CD4-positive, alpha-beta T cell treated with Interleukin-10 for 1 hour (primary cell): ENCODE data around the gene ZNF446.
"Not testable (repeated sequence)": the region's sequence is repeated elsewhere in the genome, so short reads cannot be mapped to it uniquely, and the experiment has no call there.

Source experiments
- DNase-seq: peaks from one replicate; pipeline ENCODE4 v3.0.0-alpha.2; 2020

Gene ZNF446

DNA sequence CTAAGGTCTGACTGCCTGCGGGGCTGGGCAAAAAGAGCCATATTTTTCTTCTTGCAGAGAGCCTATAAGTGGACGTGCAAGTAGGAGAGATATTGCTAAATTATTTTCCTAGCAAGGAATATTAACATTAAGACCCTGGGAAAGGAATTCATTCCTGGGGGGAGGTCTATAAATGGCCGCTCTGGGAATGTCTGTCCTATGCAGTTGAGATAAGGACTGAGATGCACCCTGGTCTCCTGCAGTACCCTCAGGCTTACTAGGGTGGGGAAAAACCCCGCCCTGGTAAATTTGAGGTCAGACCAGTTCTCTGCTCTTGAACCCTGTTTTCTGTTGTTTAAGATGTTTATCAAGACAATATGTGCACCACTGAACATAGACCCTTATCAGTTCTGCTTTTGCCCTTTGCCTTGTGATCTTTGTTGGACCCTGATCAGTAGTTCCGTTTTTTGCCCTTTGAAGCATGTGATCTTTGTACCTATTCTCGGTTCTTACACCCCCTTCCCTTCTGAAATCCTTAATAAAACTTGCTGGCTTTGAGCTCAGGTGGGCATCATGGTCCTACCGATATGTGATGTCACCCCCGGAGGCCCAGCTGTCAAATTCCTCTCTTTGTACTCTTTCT is 31.6 kb downstream of the ZNF446 start:
- DNase-seq = not testable (repeated sequence)

DNA sequence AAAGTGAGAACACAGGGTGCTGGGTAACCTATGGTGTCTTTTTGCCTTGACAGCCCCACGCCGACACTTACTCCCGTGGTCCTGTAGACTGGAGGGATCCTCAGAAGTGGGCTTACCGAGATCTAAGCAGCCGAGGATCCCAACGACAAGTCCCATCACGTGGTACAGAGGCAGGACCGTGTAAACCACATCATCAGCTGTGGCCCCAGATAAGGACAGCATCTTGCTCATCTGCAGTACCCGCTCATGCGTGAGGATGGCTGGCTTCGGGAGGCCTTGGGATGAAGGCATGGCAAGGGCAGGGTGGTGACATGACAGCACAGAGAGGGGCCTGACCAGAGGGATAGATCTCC is 33.6 kb downstream of the ZNF446 start:
- DNase-seq = no peak

DNA sequence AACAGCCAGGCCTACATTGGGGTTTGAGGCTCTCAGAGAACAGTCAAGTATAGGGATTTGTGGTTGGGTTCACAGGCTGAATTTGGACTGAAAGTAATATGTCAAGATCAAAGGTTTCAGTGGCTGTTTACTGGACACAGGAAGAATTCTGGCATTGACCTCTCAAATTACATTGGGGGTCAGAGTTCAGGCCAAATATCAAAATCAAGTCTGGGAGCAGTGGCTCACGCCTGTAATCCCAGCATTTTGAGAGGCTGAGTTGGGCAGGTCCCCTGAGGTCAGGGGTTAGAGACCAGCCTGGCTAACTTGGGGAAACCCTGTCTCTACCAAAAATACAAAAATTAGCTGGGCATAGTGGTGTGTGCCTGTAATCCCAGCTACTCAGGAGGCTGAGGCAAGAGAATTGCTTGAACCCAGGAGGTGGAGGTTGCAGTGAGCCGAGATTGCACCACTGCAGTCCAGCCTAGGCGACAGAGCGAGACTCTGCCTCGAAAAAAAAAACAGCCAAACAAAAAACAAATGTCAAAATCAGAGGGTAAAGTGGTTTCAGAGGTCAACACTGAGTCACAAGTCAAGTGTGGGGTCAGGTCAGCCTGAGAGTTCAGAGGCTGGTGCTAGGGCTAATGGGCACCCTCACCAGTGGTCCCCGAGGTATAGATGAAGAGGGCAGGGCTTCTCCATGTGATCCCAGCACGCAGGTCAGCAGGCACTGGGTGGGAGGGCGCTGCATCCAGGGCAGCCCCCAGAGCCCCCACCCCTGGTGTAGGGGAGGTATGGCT is 34.1 kb downstream of the ZNF446 start:
- no peak for DNase-seq

DNA sequence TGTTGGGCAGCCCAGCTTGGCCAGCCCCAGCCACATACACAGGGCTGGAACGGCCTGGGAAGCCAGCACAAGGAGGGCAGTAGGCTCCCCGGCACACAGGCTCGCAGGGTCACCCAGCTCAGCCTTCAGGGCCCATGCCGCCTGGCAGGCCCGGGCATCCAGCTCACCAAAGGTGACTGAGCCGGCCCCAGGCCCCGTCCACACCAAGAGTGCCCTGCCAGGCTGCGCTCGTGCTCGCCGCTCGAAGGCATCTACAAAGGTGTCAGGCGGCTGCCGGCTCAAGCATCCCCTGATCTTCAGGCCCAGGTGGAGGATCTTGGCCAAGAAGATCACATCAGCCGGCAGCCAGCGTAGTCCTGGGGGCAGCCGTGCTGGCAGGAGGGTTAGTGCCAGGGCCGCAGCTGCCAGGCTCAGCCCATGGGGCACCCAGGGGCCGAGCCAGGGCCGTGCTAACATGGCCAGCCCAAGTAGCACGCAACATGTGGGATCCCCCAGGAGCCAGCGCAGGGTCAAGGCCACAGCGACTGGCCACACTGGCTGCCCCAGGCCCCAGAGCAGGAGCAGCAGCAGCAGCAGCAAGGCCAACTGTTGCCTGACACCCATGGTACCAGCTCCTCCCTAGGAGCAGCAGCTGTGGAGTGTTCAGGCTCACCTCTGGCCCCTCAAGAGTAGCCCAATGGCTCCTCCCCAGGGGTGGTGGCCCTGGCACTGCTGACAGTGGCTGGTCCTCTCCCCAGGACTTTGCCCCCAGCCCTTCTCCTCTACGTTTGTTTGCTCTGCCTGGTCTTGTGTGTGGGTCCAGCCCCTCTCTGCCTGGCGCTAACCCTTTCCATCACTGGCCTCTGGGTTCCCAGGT is 35.4 kb downstream of the ZNF446 start, which contains the start of gene SLC27A5:
TSS of gene SLC27A5 (minus strand) at position 640 of the 856 bp plus-strand sequence. CDS start at position 603, 37 bp downstream.
- no peak for DNase-seq

DNA sequence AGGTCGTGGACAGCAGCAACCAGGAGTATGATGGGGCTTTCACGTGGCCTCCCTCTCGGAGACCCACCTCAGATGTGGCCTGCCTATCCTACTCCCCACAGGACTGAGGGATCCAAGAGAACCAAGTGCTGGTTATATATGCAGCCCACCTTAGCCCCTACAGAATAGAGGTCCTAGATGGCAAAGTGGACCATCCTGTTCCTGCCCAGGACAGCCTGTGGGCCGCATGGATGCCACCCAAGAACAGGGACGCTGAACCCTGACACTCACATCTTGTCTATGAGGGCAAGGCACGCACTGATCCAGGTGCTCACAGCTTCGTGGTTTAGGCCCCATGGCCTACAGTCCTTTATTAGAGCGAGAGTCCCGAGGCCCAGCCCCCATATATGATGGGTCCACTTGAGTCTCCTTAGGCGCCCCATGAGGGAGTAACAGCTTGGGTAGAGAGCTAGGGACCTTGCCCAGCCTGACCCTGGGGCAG is 37.1 kb downstream of the ZNF446 start:
- no peak for DNase-seq

DNA sequence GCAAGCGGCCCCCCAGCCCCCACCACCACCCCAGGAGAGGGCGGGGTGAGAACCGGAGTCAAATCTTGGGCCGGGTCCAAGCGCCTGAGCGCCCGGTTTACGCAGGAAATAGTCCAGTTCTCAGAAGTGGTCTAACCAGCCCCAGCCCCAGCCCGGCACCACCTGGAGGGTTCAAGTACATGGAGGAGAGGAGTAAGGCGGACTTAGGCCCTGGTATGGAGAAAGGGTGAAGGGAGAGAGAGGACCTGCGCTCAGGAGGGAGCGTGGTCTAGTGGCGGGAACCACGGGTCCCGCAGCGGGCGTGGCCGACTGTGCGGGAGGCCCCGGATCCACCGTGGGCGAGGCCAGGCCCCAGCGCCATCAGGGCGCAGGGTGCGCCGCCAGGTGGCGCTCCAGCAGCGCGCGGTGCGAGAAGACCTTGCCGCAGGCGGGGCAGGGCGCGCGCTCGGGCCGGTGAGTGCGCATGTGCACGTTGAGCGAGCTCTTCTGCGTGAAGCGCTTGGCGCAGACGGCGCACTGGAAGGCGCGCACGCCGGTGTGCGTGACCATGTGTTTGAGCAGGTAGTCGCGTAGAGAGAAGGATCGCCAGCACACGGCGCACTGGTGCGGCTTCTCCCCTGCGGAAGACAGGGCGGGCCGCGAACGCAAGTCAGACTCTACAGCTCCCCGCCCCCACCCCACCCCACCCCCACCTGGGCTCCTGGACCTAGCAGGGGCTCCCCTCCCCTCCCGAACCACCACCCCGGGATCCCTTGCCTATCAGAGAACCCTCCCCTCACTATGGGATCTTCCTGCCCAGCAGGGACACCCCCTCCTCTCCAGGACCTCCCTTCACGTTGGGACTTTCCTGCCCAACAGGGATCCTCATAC is 37.8 kb downstream of the ZNF446 start:
- peak; percentile 94 for DNase-seq

DNA sequence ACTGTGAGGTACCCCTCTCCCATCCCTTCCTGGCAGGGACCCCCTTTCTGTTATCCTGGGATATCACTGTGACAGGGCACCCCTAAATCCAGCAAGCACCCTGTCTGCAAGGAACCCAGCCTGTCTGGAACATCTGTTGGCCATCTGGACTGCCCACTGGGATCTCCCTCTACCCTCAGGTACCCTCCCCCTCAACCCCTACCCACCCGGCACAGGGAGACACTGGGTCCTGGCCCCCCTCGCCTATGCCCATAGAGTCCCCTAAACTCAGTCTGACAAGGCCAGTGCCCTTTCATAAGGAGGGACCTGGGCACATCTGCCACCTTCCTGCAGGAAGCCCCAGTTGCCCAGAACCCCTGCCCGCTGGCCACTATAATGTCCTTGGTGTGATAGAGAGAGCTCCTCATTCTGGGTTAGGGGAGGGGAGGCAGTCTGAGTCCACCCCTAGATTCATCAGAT is 38.4 kb downstream of the ZNF446 start:
- DNase-seq = no peak

DNA sequence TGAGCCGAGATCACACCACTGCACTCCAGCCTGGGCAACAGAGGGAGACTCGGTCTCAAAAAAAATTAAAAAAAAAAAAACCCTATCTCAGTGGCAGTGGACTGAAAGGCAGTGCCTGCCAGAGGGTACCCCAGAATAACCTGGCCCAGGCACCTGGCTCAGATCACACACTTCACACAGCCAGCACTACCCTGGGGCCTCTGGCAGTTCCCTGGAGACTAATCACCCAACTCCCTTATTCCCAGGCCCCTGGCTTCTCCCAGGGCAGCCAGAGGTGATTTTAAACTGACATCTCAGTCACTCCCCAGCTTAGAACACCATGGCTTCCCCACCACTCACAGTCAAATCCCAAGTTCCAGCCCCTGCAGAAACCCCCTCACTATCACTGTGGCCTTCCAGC is 39.1 kb downstream of the ZNF446 start:
- DNase-seq = no peak

DNA sequence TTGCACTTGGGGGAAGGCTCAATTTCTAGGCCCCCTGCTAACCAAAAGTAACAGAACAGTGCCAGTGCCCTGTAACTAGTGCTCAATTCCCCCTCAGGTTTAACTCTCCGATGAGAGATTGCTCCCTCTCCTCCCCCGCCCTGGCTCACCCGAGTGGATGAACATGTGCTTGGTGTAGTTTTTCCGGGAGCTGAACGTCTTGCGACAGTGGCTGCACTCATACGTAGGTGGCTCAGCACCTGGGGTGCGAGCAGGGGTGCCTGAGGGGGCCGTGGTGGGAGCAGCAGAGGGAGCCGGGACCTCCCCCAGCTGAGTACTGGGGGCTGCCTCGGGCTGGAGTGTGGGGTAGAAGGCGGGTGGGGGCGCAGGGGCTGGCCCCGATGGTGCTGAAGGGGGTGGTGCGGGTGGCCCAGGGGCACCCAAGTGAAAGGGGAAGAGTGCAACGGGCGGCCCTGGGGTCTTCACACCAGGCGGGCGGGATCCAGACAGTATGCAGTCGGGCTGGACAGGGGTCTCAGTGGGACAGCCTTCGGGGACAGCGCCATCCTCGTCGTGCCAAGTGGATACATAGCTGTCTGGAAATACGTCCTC is 40.2 kb downstream of the ZNF446 start:
- no peak for DNase-seq

DNA sequence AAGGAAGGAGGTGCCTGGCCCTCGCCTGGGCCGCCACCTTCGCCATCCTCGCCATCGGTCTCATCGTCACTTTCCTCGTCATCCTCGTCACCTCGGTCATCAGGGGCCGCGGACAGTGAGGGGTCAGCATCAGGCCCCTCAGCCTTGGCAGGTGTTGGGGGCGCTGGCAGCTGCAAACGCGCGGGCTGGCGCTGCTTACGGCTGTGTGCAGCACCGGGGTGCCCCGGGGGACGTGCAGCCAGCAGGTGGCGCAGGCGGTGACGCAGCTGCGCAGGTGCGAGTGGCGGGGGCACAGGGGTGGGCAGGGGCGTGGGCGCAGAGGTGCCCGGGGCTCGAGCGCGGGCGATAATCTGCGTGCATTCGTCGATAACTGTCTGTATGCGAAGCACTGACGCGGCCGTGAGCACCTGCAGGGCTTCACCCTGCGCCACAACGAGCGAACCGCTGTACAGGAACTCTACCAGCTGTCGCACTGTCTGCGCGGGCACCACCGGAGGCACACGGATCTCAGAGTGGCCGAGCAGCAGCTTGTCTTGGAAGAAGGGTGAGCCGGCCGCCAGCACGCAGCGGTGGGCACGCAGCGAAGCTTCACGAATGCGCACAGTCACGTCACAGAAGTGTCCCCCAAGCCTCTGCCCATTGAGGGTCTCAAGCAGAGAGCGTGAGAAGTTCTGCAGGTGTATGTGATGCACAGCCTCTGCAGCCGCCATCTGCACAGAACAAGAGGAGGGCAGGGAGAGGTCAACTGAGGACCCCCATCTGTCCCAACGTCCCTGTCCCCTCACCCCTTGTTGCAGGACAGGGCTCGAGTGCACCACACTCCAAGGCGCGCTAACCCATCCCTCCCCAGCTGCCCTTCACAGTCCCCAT is 41.0 kb downstream of the ZNF446 start:
- no peak for DNase-seq

DNA sequence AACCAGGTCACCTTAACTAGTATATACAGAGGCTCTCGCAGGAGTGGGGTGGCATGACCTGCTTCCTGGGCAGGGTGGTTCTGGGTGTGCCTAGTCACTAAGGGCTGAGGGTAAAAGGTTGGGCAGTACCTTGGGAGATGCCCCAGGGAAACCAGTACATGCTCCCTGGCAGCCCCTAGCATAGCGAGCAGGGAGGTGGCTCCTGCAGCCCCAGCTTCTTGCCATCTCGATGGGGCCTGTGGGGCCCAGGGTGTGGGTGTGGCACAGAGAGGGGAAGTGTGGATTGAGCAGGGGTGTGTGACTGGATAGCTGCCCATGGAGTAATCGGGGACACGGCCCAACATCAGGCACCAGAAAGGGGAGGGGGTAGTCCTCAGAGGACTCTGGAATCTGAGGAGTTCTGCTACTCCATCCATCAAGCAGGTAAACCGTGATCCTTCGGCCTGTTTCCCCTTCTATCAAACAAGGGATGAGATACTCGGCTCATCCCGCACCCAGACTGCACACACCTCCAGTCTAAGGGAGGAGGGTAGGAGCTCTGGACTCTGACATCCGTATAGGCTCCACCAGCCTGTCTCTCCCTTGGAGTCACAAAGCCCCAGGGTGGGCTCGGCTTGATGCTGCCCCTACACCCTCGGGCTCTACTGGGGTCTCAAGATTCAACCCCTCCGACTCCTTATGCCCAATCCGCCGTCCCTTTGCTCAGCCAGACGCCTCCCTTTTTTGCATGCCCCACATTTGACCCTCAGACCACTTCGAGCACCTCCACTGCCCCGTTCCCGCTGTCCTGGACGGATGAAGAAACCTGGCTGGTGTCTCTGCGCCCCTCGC is 42.3 kb downstream of the ZNF446 start:
- DNase-seq = no peak

DNA sequence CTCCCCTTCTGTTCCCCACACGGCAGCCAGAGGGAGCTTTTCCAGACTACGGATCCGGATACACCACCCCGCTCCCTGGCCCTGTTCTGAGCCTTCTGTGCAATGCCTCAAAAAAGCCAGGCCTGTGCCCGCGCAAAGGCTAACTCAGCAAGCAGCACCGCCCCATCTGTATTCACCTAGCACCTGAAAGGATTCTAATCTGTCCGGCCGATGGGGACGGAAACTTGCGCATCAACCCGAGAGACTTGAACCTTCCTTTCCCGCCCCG is 42.9 kb downstream of the ZNF446 start:
- peak; percentile 52 for DNase-seq

DNA sequence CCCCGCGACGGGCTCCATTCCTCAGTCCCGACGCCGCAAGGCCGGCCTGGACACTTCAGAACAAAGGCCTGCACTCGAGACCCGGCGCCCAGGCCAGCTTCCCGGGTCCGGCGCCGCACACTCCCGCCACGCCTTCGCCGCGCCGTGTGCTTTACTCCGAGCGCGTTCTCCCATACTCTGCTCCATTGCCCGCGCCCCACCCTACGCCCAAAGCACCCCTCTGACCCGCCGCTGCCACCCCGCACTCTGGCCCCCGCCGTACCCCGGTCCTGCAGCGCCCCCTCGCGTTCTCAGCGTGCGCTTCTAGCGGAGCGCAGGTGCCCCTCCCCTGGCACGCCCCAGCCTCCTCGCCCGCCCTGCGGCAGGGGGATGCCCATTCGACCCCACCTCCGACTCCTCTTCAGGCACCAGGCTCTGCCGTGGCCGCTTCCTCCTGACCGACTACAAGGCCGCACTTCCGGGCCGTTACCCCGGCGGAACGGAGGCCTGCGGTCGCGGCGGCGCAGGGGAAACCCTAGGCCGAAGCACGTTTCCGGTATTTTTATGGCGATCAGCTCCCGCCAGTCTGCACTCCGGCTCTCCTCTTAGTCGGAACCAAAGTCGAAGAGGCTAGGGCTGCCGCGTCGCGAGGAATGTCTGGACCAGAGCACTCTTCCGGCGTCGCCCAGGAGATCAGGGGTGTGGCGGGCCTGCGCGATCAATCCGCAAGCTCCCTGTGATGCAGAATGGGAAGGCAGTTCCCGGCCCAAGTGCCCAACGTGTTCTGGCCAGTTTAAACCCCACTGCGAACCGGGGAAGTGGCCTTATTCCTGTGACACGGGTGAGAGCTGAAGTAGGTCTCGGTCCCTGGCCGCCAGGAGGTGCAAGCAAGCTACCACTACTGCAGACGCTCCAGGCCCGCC is 43.5 kb downstream of the ZNF446 start, which contains the start of gene ZBTB45:
TSS of gene ZBTB45 (minus strand) at position 456 of the 902 bp plus-strand sequence. CDS start 2,137 bp downstream, outside the sequence.
- DNase-seq = peak; percentile 93

DNA sequence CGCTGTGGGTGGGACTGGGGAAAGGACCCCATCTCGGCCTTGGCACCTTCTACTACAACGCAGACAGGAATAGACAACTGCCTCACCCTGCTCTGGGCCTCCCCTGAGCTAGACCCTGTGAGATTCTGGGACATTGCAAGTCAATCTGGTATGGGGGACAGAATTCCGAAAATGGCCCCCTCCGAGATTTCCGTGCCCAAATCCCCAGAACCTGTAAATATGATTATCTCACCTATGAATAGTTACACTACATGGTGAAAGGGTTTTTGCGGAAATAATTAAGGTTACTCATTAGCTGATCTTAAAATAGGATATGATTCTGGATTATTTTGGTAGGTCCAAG is 44.1 kb downstream of the ZNF446 start:
- no peak for DNase-seq

DNA sequence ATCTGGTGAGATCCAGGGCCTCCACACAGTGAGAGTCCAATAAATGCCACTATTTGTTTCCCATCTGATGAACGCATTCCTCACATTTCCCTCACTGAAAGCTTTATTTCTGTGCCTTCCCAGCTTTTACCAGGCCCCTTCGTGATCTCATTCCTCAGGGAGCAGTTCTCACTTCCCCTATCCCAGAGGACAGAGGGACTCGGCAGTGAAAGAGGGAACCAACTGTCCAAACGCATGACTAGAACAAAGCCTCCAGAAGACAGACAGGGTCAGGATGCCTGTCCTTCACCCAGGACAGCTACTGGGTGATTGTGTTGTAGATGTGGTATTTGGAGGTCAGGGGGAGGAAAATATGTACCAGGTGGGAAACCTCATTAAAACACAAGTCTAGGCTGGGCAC is 45.5 kb downstream of the ZNF446 start:
- DNase-seq = no peak

DNA sequence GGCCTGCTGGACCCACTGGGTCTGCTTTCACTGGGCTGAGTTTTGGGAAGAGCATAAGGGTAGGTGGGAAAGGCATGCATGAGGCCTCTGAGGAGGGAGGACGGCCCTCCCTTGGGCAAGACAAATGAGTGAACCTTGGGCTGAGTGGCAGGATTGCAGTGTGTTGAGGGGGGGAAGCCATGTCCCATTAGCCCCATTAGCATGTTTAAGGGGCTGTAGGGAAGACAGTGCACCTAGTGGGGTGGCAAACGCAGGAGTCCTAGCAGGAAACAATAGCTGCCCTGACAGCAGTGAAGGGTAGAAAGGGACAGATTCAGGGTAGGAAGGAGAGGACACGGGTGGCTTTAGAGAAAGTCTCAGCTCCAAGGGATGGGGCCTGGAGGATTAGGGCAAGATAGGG is 46.6 kb downstream of the ZNF446 start:
- DNase-seq = no peak

DNA sequence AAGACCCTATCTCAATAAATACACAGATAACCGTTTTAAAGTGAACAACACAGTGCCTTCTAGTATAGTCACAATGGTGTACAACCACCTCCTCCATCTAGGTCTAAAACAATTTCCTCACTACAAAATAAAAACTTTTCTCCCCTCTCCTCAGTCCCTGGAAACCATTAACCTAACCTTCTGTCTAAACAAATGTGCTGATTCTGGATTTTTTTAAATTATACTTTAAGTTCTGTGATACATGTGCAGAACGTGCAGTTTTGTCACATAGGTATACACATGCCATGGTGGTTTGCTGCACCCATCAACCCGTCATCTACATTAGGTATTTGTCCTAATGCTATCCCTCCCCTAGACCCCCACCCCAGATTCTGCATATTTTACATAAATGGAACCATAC is 53.3 kb downstream of the ZNF446 start:
- DNase-seq = no peak
